Measurements from ENCODE around the gene KCNN2.

Gene KCNN2

DNA sequence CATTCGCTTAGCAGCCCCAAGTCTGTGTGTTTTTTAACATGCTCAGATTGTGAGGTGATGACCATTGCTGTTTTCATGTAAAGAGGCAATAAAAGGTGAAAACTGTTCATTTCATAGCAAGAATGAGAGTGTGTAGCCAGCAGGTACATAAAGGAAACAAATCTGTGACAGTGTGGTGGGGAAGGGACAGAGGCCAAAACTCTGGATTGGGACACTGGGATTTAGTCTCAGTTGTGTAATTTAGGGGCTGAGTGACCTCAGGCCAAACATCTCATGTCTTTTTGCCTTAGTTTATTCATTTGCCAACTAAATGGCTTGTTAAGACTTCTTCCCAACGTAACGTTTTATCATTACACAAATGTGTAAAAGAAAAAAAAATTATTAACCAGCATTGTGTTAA, 47.0 kb downstream of the KCNN2 start:
- no peaks in the 10 kb centered on the region for H3K9me3 ChIP-seq
- no peaks in the 10 kb centered on the region for H3K4me1 ChIP-seq
- TF ChIP-seq, protein P1, sequence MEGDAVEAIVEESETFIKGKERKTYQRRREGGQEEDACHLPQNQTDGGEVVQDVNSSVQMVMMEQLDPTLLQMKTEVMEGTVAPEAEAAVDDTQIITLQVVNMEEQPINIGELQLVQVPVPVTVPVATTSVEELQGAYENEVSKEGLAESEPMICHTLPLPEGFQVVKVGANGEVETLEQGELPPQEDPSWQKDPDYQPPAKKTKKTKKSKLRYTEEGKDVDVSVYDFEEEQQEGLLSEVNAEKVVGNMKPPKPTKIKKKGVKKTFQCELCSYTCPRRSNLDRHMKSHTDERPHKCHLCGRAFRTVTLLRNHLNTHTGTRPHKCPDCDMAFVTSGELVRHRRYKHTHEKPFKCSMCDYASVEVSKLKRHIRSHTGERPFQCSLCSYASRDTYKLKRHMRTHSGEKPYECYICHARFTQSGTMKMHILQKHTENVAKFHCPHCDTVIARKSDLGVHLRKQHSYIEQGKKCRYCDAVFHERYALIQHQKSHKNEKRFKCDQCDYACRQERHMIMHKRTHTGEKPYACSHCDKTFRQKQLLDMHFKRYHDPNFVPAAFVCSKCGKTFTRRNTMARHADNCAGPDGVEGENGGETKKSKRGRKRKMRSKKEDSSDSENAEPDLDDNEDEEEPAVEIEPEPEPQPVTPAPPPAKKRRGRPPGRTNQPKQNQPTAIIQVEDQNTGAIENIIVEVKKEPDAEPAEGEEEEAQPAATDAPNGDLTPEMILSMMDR (IDR thresholded peaks at IDR 0.05; ENCODE audit: low read depth, low read length): no peak
- H3K27me3 ChIP-seq: no peaks in the 10 kb centered on the region
- H3K4me3 ChIP-seq (ENCODE audit: low read depth, low read length): no peak overlapping the region
- DNase-seq: no peak
- no peaks in the 10 kb centered on the region for H3K36me3 ChIP-seq

DNA sequence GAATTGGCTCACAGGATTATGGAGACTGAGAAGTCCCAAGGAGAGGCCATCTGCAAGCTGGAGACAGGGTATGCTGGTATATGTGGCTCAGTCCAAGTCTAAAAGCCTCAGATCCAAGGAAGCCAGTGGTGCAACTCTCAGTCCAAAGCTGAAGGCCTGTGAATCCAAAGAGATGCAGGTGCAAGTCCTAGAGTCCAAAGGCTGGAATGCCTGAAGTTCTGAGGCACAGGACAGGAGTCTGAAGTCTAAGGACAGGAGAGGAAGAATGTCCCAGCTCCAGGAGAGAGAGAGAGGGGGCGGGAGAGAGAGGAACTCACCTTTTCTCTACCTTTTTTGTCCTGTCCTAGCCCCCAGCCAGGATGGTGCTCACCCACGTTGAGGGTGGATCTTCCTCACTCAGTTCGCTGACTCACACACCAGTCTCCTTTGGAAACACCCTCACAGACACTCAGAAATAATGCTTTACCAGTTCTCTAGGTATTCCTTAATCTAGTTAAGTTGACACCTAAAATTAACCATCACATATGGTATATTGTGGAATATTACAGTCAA, 49.6 kb downstream of the KCNN2 start:
- no peaks in the 10 kb centered on the region for H3K36me3 ChIP-seq

DNA sequence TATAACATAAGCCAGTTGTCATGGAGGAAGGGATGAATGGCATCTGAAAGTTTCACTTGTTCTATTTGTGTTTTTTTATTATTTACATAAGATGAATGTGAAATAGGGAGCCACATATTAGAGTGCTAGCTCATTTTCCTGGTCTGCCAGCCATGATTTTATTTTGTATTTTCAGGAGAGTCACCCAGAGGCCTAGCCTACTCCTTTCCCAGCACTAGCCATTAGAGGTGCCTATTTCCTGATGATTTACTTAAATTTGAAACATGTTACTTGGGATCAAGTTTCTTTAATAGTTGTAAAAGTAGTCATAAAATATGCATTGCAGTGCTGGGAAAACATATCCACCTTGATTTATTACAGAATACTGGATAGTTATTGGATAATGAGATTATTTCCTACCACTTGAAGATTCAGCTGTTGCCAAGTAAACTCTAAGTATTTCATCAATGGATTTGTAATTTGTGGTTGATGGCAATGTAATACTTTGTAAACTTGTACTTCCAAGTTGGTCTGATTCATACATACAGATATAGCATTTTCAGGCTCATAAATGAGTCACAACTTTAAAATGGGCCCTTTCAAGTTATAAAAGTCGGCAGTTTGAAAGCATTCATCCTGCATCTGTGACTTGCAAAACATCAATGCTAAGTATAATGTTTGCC, 50.8 kb downstream of the KCNN2 start:
- TF ChIP-seq, protein P1 (IDR thresholded peaks at IDR 0.05; ENCODE audit: low read depth, low read length): no peak
- no peak for DNase-seq
- Histone ChIP-seq H3K4me3 (ENCODE audit: low read depth, low read length) (no peak overlapping the region), H3K27me3 (no peaks in the 10 kb centered on the region), H3K4me1 (no peaks in the 10 kb centered on the region), H3K36me3 (no peaks in the 10 kb centered on the region), H3K9me3 (no peaks in the 10 kb centered on the region)

More for the DNA sequence above, 49.6 kb downstream of the KCNN2 start:
- Histone ChIP-seq H3K4me3 (ENCODE audit: low read depth, low read length) (no peak overlapping the region), H3K4me1 (no peaks in the 10 kb centered on the region), H3K27me3 (no peaks in the 10 kb centered on the region), H3K9me3 (no peaks in the 10 kb centered on the region)
- no peak for DNase-seq
- TF ChIP-seq, protein P1 (IDR thresholded peaks at IDR 0.05; ENCODE audit: low read depth, low read length): no peak

DNA sequence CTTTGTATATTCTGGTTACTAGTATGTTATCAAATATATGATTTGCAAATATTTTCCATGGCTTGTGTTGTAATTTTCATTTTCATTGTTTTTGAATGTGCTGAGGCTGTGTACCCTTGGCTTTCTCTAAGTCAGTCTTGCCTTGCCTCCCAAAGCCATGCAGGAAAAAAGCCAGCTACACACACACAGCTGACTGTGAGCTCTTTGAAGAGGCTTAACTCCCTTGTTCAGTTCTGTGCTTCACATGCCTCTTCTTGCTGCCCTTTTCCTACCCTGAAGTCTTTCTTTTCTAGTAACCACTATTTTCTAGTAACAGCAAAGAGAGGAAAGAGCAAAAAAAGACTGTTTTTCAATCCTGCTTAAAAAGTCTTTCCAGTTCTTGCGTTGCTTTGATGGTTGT, 53.9 kb downstream of the KCNN2 start:
- Histone ChIP-seq H3K4me1 (no peaks in the 10 kb centered on the region), H3K27me3 (no peaks in the 10 kb centered on the region), H3K36me3 (no peaks in the 10 kb centered on the region), H3K4me3 (ENCODE audit: low read depth, low read length) (no peak overlapping the region), H3K9me3 (no peaks in the 10 kb centered on the region)
- DNase-seq: no peak
- TF ChIP-seq, protein P1 (IDR thresholded peaks at IDR 0.05; ENCODE audit: low read depth, low read length): no peak

GRCh38 chr5:114416254-114416653, 54.4 kb downstream of the KCNN2 start:
- H3K27me3 ChIP-seq: no peaks in the 10 kb centered on the region
- DNase-seq: no peak
- H3K36me3 ChIP-seq: no peaks in the 10 kb centered on the region
- H3K4me3 ChIP-seq (ENCODE audit: low read depth, low read length): no peak overlapping the region
- TF ChIP-seq, protein P1 (IDR thresholded peaks at IDR 0.05; ENCODE audit: low read depth, low read length): no peak
- H3K9me3 ChIP-seq: no peaks in the 10 kb centered on the region
- H3K4me1 ChIP-seq: no peaks in the 10 kb centered on the region

GRCh38 chr5:114417519-114417918, 55.6 kb downstream of the KCNN2 start:
- H3K36me3 ChIP-seq: no peaks in the 10 kb centered on the region
- TF ChIP-seq, protein P1 (IDR thresholded peaks at IDR 0.05; ENCODE audit: low read depth, low read length): no peak
- H3K4me1 ChIP-seq: no peaks in the 10 kb centered on the region
- no peak overlapping the region for H3K4me3 ChIP-seq (ENCODE audit: low read depth, low read length)
- H3K9me3 ChIP-seq: no peaks in the 10 kb centered on the region
- no peak for DNase-seq
- H3K27me3 ChIP-seq: peaks cover 5% of the 10 kb centered on the region; the same call in 1 of the 2 replicates
